Stimulated activated CD4-positive, alpha-beta T cell treated with anti-CD3 and anti-CD28 coated beads, Interleukin-4, amount 100 ng/mL, for 1 hour (primary cell): ENCODE measurements around the gene ANKMY1.

Source experiments
- DNase-seq: peaks from one replicate; pipeline ENCODE4 v3.0.0-alpha.2; 2020

The ANKMY1 gene

GRCh38 chr2:240557808-240558207 lies at the start of gene ANKMY1:
Gene ANKMY1, minus strand, starts transcription at chr2:240557988. Its CDS starts 653 bp downstream, at chr2:240557335.
- peak; percentile 73 for DNase-seq

- DNase-seq = peak; percentile 1
Observed at GRCh38 chr2:240605867-240606743, 48.3 kb upstream of the ANKMY1 start.

GRCh38 chr2:240604939-240605716 lies 47.3 kb upstream of the ANKMY1 start:
- DNase-seq = peak; percentile 0

GRCh38 chr2:240604291-240604938 lies 46.6 kb upstream of the ANKMY1 start:
- peak; percentile 0 for DNase-seq

- no peak for DNase-seq
Observed at GRCh38 chr2:240603846-240604245, 46.1 kb upstream of the ANKMY1 start.

- peak; percentile 0 for DNase-seq
Observed at GRCh38 chr2:240603081-240603835, 45.5 kb upstream of the ANKMY1 start.

- no peak for DNase-seq
Observed at GRCh38 chr2:240602266-240603050, 44.7 kb upstream of the ANKMY1 start.

- DNase-seq = no peak
Observed at GRCh38 chr2:240601831-240602160, 44.0 kb upstream of the ANKMY1 start.

- peak; percentile 1 for DNase-seq
Observed at GRCh38 chr2:240601061-240601830, 43.5 kb upstream of the ANKMY1 start.

GRCh38 chr2:240600451-240600961 lies 42.7 kb upstream of the ANKMY1 start:
- peak; percentile 1 for DNase-seq

GRCh38 chr2:240599141-240599583 lies 41.4 kb upstream of the ANKMY1 start:
- no peak for DNase-seq

GRCh38 chr2:240598311-240598911 lies 40.6 kb upstream of the ANKMY1 start:
- DNase-seq = peak; percentile 0

GRCh38 chr2:240597419-240598181 lies 39.8 kb upstream of the ANKMY1 start:
- DNase-seq = peak; percentile 0

GRCh38 chr2:240597054-240597418 lies 39.2 kb upstream of the ANKMY1 start:
- DNase-seq = peak; percentile 1

- DNase-seq = peak; percentile 0
Observed at GRCh38 chr2:240596491-240596931, 38.7 kb upstream of the ANKMY1 start.

- DNase-seq = peak; percentile 1
Observed at GRCh38 chr2:240596080-240596460, 38.3 kb upstream of the ANKMY1 start.

GRCh38 chr2:240595381-240596079 lies 37.7 kb upstream of the ANKMY1 start:
- peak; percentile 26 for DNase-seq

GRCh38 chr2:240594511-240595380 lies 37.0 kb upstream of the ANKMY1 start:
- DNase-seq = peak; percentile 0
